Measurements from ENCODE around the gene TRIM68. TPM values are rescaled to one million over a fixed set of nuclear protein-coding genes. Genes with fewer than 3 reads are reported as not detected.

Gene TRIM68
- total and polyA plus RNA-seq, 2 of the 13 experiments (the other 11 are each of a cell fraction or from before 2014, with no cell fraction given): not detected

DNA sequence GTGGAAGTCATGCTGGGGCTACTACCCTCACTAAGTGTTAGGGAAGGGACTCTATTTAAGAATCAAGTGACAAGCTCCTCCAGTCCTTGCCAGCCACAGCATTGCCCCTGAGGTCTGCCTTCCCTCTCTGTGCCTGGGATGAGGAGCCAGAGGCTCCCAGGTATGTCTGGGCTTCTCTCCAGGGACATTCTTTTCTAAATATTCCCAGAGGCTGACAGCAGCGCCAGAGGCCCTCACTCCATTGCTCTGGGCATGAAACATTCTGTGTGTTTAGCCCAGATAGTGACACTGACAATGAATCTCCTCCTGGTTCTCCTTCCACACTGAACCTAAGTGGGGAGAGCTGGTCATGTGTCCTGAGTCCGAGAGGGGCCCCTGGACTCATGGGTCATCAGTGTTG, 37.9 kb upstream of the TRIM68 start:
- in situ Hi-C loops (cut with HindIII; ENCODE audit: extremely low pct_ligation_motif_present, low pct_unique_long_range_greater_than_20kb): no loop called here
- intact Hi-C loops (cut with micrococcal nuclease; ENCODE audit: unreplicated experiment): no loop called here
- no peak for FAIRE-seq
- 0% methylated on average over 2 of the region's 2 CpGs for WGBS (ENCODE audit: low lambda C conversion rate)
- H3K27me3 ChIP-seq (ENCODE audit: control insufficient read depth in 1 of 2, insufficient read depth in 2 of 2, low read length in 2 of 2): peaks cover 0 to 31% of the 10 kb centered on the region in 2 experiments; a peak in 3 of 5 replicates
- ChIA-PET POLR2A (no interaction called here), CTCF (ENCODE audit: low intra/inter-chr PET ratio, low total read pairs) (no interaction called here)
- no peaks in the 10 kb centered on the region for H4K20me1 ChIP-seq (ENCODE audit: insufficient read depth, low read length)
- ATAC-seq: no peak
- H3K79me2 ChIP-seq (ENCODE audit: insufficient read depth, low read length): no peaks in the 10 kb centered on the region
- H3K27ac ChIP-seq (ENCODE audit: extremely low read length, insufficient read depth, low read length): no peak overlapping the region
- H3K4me3 ChIP-seq (replicated peaks in 1 of 3; ENCODE audit: insufficient read depth in 1 of 3, low read depth in 2 of 3, low read length in 3 of 3): no peak overlapping the region
- no peak overlapping the region for H2AFZ ChIP-seq (ENCODE audit: low read length)
- no peaks in the 10 kb centered on the region for H3K9me3 ChIP-seq (ENCODE audit: low read length)
- no peak for DNase-seq (ENCODE audit: low spot score)
- no peak overlapping the region for H3K4me2 ChIP-seq (ENCODE audit: low read depth, low read length)
- H3K36me3 ChIP-seq (replicated peaks in 1 of 2; ENCODE audit: control insufficient read depth in 1 of 2, insufficient read depth in 2 of 2, low read length in 2 of 2): no peaks in the 10 kb centered on the region
- H3K9ac ChIP-seq (ENCODE audit: insufficient read depth, low read depth, low read length): no peak overlapping the region
- BruUV-seq (replicated peaks): no TSS peak
- TF ChIP-seq, protein P1, sequence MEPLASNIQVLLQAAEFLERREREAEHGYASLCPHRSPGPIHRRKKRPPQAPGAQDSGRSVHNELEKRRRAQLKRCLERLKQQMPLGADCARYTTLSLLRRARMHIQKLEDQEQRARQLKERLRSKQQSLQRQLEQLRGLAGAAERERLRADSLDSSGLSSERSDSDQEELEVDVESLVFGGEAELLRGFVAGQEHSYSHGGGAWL (CRISPR knock-in tag; IDR thresholded peaks at IDR 0.05): no peak
- TF ChIP-seq ZNF407 (CRISPR knock-in tag; IDR thresholded peaks at IDR 0.05; ENCODE audit: not compliant biosample characterization): no peak
- TF ChIP-seq XBP1 (CRISPR knock-in tag; IDR thresholded peaks at IDR 0.05): no peak
- TF ChIP-seq MAF1 (CRISPR knock-in tag; IDR thresholded peaks at IDR 0.05; ENCODE audit: borderline replicate concordance): no peak
- no peak for TF ChIP-seq DNMT1 (CRISPR knock-in tag; IDR thresholded peaks at IDR 0.05)
- TF ChIP-seq ZNF737 (CRISPR knock-in tag; IDR thresholded peaks at IDR 0.05; ENCODE audit: borderline replicate concordance): no peak
- no peaks in the 10 kb centered on the region for H3K4me1 ChIP-seq (ENCODE audit: insufficient read depth, low read length)

Data from HepG2 (cell line).